K562 (cell line): ENCODE measurements around the gene VSIG4. TPM values are rescaled to one million over a fixed set of nuclear protein-coding genes. Genes with fewer than 3 reads are reported as not detected.

Experiments
- BRD4 ChIP-seq: fragments of 200-600 bp; sonication (generic); IDR thresholded peaks from 2 replicates; pipeline ENCODE4 v1.6.1; 2017; ENCODE audit warnings: inconsistent platforms
- C11orf30 ChIP-seq: fragments of 450-650 bp; IDR thresholded peaks from 2 replicates; pipeline ENCODE4 v1.6.1; 2016; ENCODE audit warnings: low read depth, mild to moderate bottlenecking
- CBFA2T2 ChIP-seq: fragments of 450-650 bp; conservative IDR thresholded peaks from 2 replicates; pipeline ENCODE4 v1.6.1; 2017; ENCODE audit warnings: mild to moderate bottlenecking
- CBX5 ChIP-seq: IDR thresholded peaks from 2 replicates; pipeline ENCODE4 v1.6.1; 2014; ENCODE audit warnings: low read depth, borderline replicate concordance
- CCAR2 ChIP-seq: fragments of 200-400 bp; formaldehyde crosslinking; IDR thresholded peaks from 2 replicates; pipeline ENCODE4 v1.6.1; 2017; ENCODE audit warnings: mild to moderate bottlenecking, low read depth, low read length
- CTCFL ChIP-seq: IDR thresholded peaks from 2 replicates; pipeline ENCODE4 v1.6.1; 2011; ENCODE audit warnings: borderline replicate concordance, low read depth, mild to moderate bottlenecking, moderate library complexity, low read length; ENCODE audit not compliant: insufficient read depth, poor library complexity, severe bottlenecking
- ELF2 ChIP-seq: fragments of 250-450 bp; sonication (Bioruptor Pico); IDR thresholded peaks from 2 replicates; pipeline ENCODE4 v1.5.0; 2021; ENCODE audit warnings: mild to moderate bottlenecking
- GATA2 ChIP-seq: sonication (generic); formaldehyde crosslinking; IDR thresholded peaks from 2 replicates; pipeline ENCODE4 v1.4.0; 2020; ENCODE audit warnings: mild to moderate bottlenecking, missing genetic modification reagents
- GATAD2B ChIP-seq: fragments of 450-650 bp; IDR thresholded peaks from 2 replicates; pipeline ENCODE4 v1.6.1; 2017; ENCODE audit warnings: mild to moderate bottlenecking, borderline replicate concordance
- HOXB6 ChIP-seq: fragments of 250-450 bp; sonication (Bioruptor Pico); IDR thresholded peaks from 2 replicates; pipeline ENCODE4 v1.5.1; 2022; ENCODE audit warnings: mild to moderate bottlenecking, borderline replicate concordance
- JUNB ChIP-seq: fragments of 450-650 bp; formaldehyde crosslinking; conservative IDR thresholded peaks from 2 replicates; pipeline ENCODE4 v1.4.0; 2020; ENCODE audit warnings: mild to moderate bottlenecking
- MAFK ChIP-seq: IDR thresholded peaks from 2 replicates; pipeline ENCODE4 v1.6.1; 2011; ENCODE audit warnings: low read length, improper control_type of control experiment
- MTF1 ChIP-seq: fragments of 250-450 bp; sonication (Bioruptor Pico); IDR thresholded peaks from 2 replicates; pipeline ENCODE4 v1.9.0; 2021; ENCODE audit warnings: moderate library complexity, mild to moderate bottlenecking, inconsistent platforms, borderline replicate concordance
- PATZ1 ChIP-seq: fragments of 250-450 bp; sonication (Bioruptor Pico); IDR thresholded peaks from 2 replicates; pipeline ENCODE4 v1.5.0; 2020; ENCODE audit warnings: mild to moderate bottlenecking, borderline replicate concordance
- SLC30A9 ChIP-seq: fragments of 250-450 bp; sonication (Bioruptor Pico); IDR thresholded peaks from 2 replicates; pipeline ENCODE4 v1.8.0; 2022; ENCODE audit warnings: mild to moderate bottlenecking, moderate library complexity
- SMARCC2 ChIP-seq: fragments of 450-650 bp; IDR thresholded peaks from 2 replicates; pipeline ENCODE4 v1.6.1; 2017; ENCODE audit warnings: antibody characterized with exemption, moderate library complexity, mild to moderate bottlenecking, low read depth
- TGIF2 ChIP-seq: sonication (generic); formaldehyde crosslinking; IDR thresholded peaks from 2 replicates; pipeline ENCODE4 v1.8.1; 2022; ENCODE audit warnings: mild to moderate bottlenecking, missing genetic modification reagents, moderate library complexity
- ZBTB34 ChIP-seq: fragments of 250-450 bp; sonication (Bioruptor Pico); IDR thresholded peaks from 2 replicates; pipeline ENCODE4 v1.8.0; 2021; ENCODE audit warnings: mild to moderate bottlenecking, moderate library complexity
- ZNF212 ChIP-seq: fragments of 450-650 bp; formaldehyde crosslinking; IDR thresholded peaks from 2 replicates; pipeline ENCODE4 v1.4.0; 2020; ENCODE audit warnings: mild to moderate bottlenecking
- ZNF3 ChIP-seq: fragments of 250-450 bp; sonication (Bioruptor Pico); IDR thresholded peaks from 2 replicates; pipeline ENCODE4 v1.5.0; 2021; ENCODE audit warnings: mild to moderate bottlenecking, moderate library complexity
- ZZZ3 ChIP-seq: fragments of 450-650 bp; IDR thresholded peaks from 2 replicates; pipeline ENCODE4 v1.6.1; 2016; ENCODE audit warnings: antibody characterized with exemption, mild to moderate bottlenecking, moderate library complexity
- polyA plus RNA-seq, 8 experiments: library from polyadenylated mRNA; depleted of rRNA in 4 of 8; stranded (reverse) in 5 of 8; unstranded in 3 of 8; fragments of >200 nt; fragmentation: Nextera tagmentation in 2 of 8; fragmentation: Illumina TruSeq in 1 of 8; extraction: Ambion mirVana in 2 of 8; extraction: Trizol in 1 of 8; gene quantifications; 2 replicates each; pipeline versions ENCODE4 v1.2.1 to v1.2.3, GENCODE V29; 2011 to 2014; ENCODE audit warnings: inconsistent platforms in 1 of 8, missing spikeins in 1 of 8
- total RNA-seq, 7 experiments: library from RNA; depleted of rRNA in 6 of 7; stranded (reverse); fragments of >200 nt in 6 of 7; fragmentation: Illumina TruSeq in 2 of 7; extraction: Trizol in 2 of 7; gene quantifications; 2 replicates each; pipeline versions ENCODE4 v1.2.1 to v1.2.3, GENCODE V29; 2011 to 2021; ENCODE audit warnings: low replicate concordance in 1 of 7
- TF ChIP-seq, protein P1 (sequence below), 3 experiments: fragments of 200-800 bp in 1 of 3; sonication (Bioruptor generic) in 1 of 3; sonication (generic) in 1 of 3; formaldehyde crosslinking in 1 of 3; IDR thresholded peaks; 2 replicates each; pipeline versions ENCODE4 v1.6.1 to v1.8.0; 2016 to 2022; ENCODE audit warnings: mild to moderate bottlenecking in 2 of 3, missing compliant biosample characterization in 2 of 3, missing genetic modification characterization in 2 of 3, missing genetic modification reagents in 1 of 3

Gene VSIG4
- total and polyA plus RNA-seq, 9 of the 15 experiments (the other 6 are each of a cell fraction or from before 2014, with no cell fraction given): 0.22 to 1.6 (median 0.46) TPM; not detected in 1

DNA sequence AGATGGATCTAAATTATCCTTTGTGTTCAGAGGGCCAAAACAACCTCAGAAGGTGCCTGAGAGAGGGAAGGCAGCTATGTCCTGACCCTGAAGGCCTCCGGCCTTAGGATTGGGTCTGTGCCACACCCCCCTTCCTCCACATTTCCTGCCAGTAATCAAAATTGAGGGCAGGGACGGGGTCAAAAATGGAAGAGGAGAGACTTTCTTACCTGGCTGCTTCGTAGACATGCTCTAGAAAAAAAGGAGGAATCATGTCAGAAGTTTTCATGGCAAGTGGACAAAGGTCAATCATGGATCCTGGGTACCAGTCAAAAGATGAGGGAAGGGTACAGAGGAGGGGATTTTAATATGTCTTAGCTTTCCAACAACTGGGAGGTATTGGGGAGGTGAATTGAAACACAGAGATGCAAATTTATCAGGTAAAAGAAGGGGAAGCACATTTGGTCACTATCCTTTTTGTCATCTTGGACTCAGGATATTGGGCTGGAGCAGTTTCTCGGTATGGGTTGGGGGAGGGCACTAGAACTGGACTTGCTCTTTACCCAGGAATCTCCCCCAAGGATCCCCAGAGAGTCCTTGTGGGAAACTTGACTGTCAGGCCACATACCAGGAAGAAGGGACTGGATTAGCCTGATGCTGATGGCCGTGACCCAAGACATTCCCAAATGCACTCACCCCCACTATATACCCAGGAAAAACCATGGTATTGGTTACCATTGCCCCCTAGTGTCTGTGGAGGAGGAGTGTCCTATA, 17.1 kb downstream of the VSIG4 start (continued):
- TF ChIP-seq ZZZ3 (no peak), ELF2 (CRISPR knock-in tag) (no peak; the same call in 1 of the 2 replicates), ZBTB34 (CRISPR knock-in tag) (no peak), ZNF212 (CRISPR knock-in tag) (no peak), PATZ1 (peak; percentile 78; the same call in 1 of the 2 replicates), C11orf30 (no peak), CCAR2 (no peak), GATAD2B (no peak), MTF1 (CRISPR knock-in tag) (no peak), HOXB6 (CRISPR knock-in tag) (no peak; the same call in 1 of the 2 replicates), GATA2 (no peak), SLC30A9 (CRISPR knock-in tag) (no peak), CBX5 (no peak), TGIF2 (CRISPR knock-in tag) (no peak), CTCFL (peak; percentile 5), ZNF3 (CRISPR knock-in tag) (no peak), MAFK (no peak), CBFA2T2 (no peak), BRD4 (no peak), SMARCC2 (no peak), JUNB (no peak)
- TF ChIP-seq, protein P1, sequence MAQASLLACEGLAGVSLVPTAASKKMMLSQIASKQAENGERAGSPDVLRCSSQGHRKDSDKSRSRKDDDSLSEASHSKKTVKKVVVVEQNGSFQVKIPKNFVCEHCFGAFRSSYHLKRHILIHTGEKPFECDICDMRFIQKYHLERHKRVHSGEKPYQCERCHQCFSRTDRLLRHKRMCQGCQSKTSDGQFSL (CRISPR knock-in tag; IDR thresholded peaks at IDR 0.05): peak; percentile 60; the same call in 1 of the 2 replicates
- TF ChIP-seq, protein P1 (tag; IDR thresholded peaks at IDR 0.05): no peak
